Keratinocyte (primary cell): ENCODE measurements around the gene OGDH. TPM values are rescaled to one million over a fixed set of nuclear protein-coding genes. Genes with fewer than 3 reads are reported as not detected.

Experiments used
- DNase-seq: peaks from one replicate; pipeline ENCODE4 v3.0.0-alpha.2; 2011; ENCODE audit warnings: low read depth, missing footprints, low spot score
- FAIRE-seq: peaks from 2 replicates; lab custom pipeline; 2011; peaks lifted over from hg19 to GRCh38; lab: Jason Lieb, UNC
- H2AFZ ChIP-seq: 2 replicates; pipeline ENCODE4 v1.6.0; 2012; ENCODE audit warnings: low read length, control low read depth, inconsistent platforms; ENCODE audit not compliant: control insufficient read depth
- H3K27ac ChIP-seq: 2 replicates; pipeline ENCODE4 v1.5.1; 2011; ENCODE audit warnings: low read length; ENCODE audit not compliant: control insufficient read depth, insufficient read depth
- H3K27me3 ChIP-seq: 3 replicates; pipeline ENCODE4 v1.6.0; 2011; ENCODE audit warnings: low read length; ENCODE audit not compliant: control insufficient read depth, insufficient read depth; ENCODE audit errors: extremely low read depth
- H3K36me3 ChIP-seq, 2 experiments: 2 replicates in 1 of 2; 3 replicates in 1 of 2; pipeline ENCODE4 v1.5.1; 2011; ENCODE audit warnings: low read length in 2 of 2, mild to moderate bottlenecking in 1 of 2; ENCODE audit not compliant: control insufficient read depth in 2 of 2, insufficient read depth in 2 of 2; ENCODE audit errors: extremely low read depth in 1 of 2
- H3K4me1 ChIP-seq: 3 replicates; pipeline ENCODE4 v1.5.1; 2011; ENCODE audit warnings: low read length; ENCODE audit not compliant: control insufficient read depth, insufficient read depth; ENCODE audit errors: extremely low read depth
- H3K4me2 ChIP-seq: 3 replicates; pipeline ENCODE4 v1.6.0; 2011; ENCODE audit warnings: low read depth, low read length; ENCODE audit not compliant: control insufficient read depth, insufficient read depth; ENCODE audit errors: extremely low read depth
- H3K4me3 ChIP-seq, 3 experiments: fragments of 200-600 bp in 1 of 3; sonication (generic) in 1 of 3; 2 replicates in 2 of 3; 3 replicates in 1 of 3; pipeline ENCODE4 v1.5.1; 2011 to 2016; ENCODE audit warnings: low read length in 3 of 3, mild to moderate bottlenecking in 3 of 3, control low read depth in 2 of 3, inconsistent platforms in 1 of 3, low read depth in 1 of 3, mixed read lengths in 1 of 3, mixed run types in 1 of 3, moderate library complexity in 1 of 3; ENCODE audit not compliant: control insufficient read depth in 2 of 3, insufficient read depth in 2 of 3; ENCODE audit errors: extremely low read depth in 1 of 3
- H3K79me2 ChIP-seq: 2 replicates; pipeline ENCODE4 v1.6.0; 2012; ENCODE audit warnings: low read length; ENCODE audit not compliant: control insufficient read depth, insufficient read depth
- H3K9ac ChIP-seq: 3 replicates; pipeline ENCODE4 v1.6.0; 2011; ENCODE audit warnings: low read length; ENCODE audit not compliant: control insufficient read depth, insufficient read depth; ENCODE audit errors: extremely low read depth
- H3K9me1 ChIP-seq: 3 replicates; pipeline ENCODE4 v1.6.0; 2011; ENCODE audit warnings: low read length; ENCODE audit not compliant: control insufficient read depth, insufficient read depth; ENCODE audit errors: extremely low read depth
- H3K9me3 ChIP-seq: 2 replicates; pipeline ENCODE4 v1.5.1; 2012; ENCODE audit warnings: low read depth, low read length; ENCODE audit not compliant: control insufficient read depth
- H4K20me1 ChIP-seq: 3 replicates; pipeline ENCODE4 v1.6.0; 2011; ENCODE audit warnings: low read length; ENCODE audit not compliant: control insufficient read depth, insufficient read depth; ENCODE audit errors: extremely low read depth
- EZH2 ChIP-seq: IDR thresholded peaks from one replicate; pipeline ENCODE4 v1.6.1; 2012; ENCODE audit warnings: inconsistent platforms, mild to moderate bottlenecking, low read length, moderate library complexity
- dilution Hi-C: fragments of 300-500 bp; cut with MboI; formaldehyde crosslinking; loops from one replicate; pipeline ENCODE4 v1.7.0; 2020; ENCODE audit warnings: low sequenced_read_pairs; ENCODE audit not compliant: extremely low pct_ligation_motif_present
- polyA plus RNA-seq, 5 experiments: library from polyadenylated mRNA; depleted of rRNA in 3 of 5; stranded (reverse) in 3 of 5; stranded (forward) in 1 of 5; unstranded in 1 of 5; fragments of >200 nt; gene quantifications; 1 replicate in 1 of 5; 2 replicates in 3 of 5; 3 replicates in 1 of 5; pipeline versions ENCODE4 v1.2.1 to v1.2.3, GENCODE V29; 2011 to 2012; ENCODE audit warnings: missing spikeins in 2 of 5, low read depth in 1 of 5, low replicate concordance in 1 of 5
- TF ChIP-seq, protein P1 (sequence below), 3 experiments: IDR thresholded peaks in 1 of 3; conservative IDR thresholded peaks in 1 of 3; optimal IDR thresholded peaks in 1 of 3; 2 replicates in 2 of 3; 3 replicates in 1 of 3; pipeline versions ENCODE3 to v1.5.1; 2011; ENCODE audit warnings: low read length in 3 of 3, mild to moderate bottlenecking in 3 of 3, moderate library complexity in 2 of 3, control low read depth in 1 of 3, inconsistent platforms in 1 of 3; ENCODE audit not compliant: insufficient read depth in 2 of 3; ENCODE audit errors: extremely low read depth in 1 of 3

OGDH gene
- polyA plus RNA-seq, 1 donor (not counting 4 experiments of a cell fraction or from before 2014, with no cell fraction given), result 46.4 TPM

DNA sequence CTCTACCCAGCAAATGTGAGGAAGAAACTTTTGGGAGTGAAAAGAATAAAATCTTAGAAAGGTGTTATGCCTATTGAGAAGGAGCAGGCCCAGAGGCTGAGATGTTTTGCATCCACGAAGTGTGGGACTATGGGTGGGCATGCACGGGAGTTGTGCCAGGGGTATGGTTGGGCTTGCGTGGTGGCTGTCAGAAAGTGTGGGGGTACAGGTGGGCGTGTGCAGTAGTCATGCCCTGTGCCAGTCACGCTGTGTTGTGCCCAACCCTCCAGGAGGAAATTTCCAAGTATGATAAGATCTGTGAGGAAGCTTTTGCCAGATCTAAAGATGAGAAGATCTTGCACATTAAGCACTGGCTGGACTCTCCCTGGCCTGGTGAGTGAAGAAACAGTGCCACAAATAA is 89.3 kb downstream of the OGDH start:
- H3K9ac ChIP-seq, result no peak overlapping the region
- FAIRE-seq (no peak), DNase-seq (no peak)
- H3K27me3 ChIP-seq, result no peaks in the 10 kb centered on the region
- TF ChIP-seq, protein P1, sequence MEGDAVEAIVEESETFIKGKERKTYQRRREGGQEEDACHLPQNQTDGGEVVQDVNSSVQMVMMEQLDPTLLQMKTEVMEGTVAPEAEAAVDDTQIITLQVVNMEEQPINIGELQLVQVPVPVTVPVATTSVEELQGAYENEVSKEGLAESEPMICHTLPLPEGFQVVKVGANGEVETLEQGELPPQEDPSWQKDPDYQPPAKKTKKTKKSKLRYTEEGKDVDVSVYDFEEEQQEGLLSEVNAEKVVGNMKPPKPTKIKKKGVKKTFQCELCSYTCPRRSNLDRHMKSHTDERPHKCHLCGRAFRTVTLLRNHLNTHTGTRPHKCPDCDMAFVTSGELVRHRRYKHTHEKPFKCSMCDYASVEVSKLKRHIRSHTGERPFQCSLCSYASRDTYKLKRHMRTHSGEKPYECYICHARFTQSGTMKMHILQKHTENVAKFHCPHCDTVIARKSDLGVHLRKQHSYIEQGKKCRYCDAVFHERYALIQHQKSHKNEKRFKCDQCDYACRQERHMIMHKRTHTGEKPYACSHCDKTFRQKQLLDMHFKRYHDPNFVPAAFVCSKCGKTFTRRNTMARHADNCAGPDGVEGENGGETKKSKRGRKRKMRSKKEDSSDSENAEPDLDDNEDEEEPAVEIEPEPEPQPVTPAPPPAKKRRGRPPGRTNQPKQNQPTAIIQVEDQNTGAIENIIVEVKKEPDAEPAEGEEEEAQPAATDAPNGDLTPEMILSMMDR (optimal IDR thresholded peaks at IDR 0.05 in 1 of 3, IDR thresholded peaks at IDR 0.05 in 1 of 3, conservative IDR thresholded peaks at IDR 0.05 in 1 of 3; ENCODE audit: extremely low read depth in 1 of 3, insufficient read depth in 2 of 3, low read length in 3 of 3), result no peak
- no peak for TF ChIP-seq EZH2
- H3K4me3 ChIP-seq, result no peak overlapping the region
- H4K20me1 ChIP-seq, result no peaks in the 10 kb centered on the region
- no peak overlapping the region for H3K27ac ChIP-seq
- peaks cover 34 to 42% of the 10 kb centered on the region in 2 experiments for H3K36me3 ChIP-seq
- H2AFZ ChIP-seq, result no peak overlapping the region
- peaks cover 2% of the 10 kb centered on the region for H3K9me1 ChIP-seq
- H3K4me2 ChIP-seq, result no peak overlapping the region
- H3K79me2 ChIP-seq, result no peaks in the 10 kb centered on the region
- H3K4me1 ChIP-seq, result peaks cover 6% of the 10 kb centered on the region
- H3K9me3 ChIP-seq, result no peaks in the 10 kb centered on the region
- dilution Hi-C loops, result no loop called here

DNA sequence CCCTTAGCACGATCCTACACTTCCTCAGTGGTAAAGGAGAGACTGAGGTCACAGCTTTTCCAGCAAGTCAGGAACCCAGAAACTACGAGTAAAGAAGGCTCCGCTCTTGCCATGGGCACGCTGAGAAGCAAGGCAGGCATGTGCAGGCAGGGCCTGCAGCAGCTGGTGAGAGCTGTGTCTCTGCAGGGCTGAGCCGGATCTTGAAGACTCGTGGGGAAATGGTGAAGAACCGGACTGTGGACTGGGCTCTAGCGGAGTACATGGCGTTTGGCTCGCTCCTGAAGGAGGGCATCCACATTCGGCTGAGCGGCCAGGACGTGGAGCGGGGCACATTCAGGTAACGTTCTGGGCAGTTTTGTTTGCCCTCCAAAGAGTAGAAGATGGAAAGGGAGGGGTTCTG is 90.3 kb downstream of the OGDH start:
- no peaks in the 10 kb centered on the region for H3K9me3 ChIP-seq
- FAIRE-seq (no peak), DNase-seq (no peak)
- H3K9ac ChIP-seq, result no peak overlapping the region
- peaks cover 37 to 47% of the 10 kb centered on the region in 2 experiments for H3K36me3 ChIP-seq
- no peak overlapping the region for H3K4me2 ChIP-seq
- TF ChIP-seq, protein P1 (optimal IDR thresholded peaks at IDR 0.05 in 1 of 3, IDR thresholded peaks at IDR 0.05 in 1 of 3, conservative IDR thresholded peaks at IDR 0.05 in 1 of 3; ENCODE audit: extremely low read depth in 1 of 3, insufficient read depth in 2 of 3, low read length in 3 of 3), result no peak
- TF ChIP-seq EZH2, result no peak
- H3K4me1 ChIP-seq, result peaks cover 6% of the 10 kb centered on the region
- H3K27me3 ChIP-seq, result no peaks in the 10 kb centered on the region
- H3K27ac ChIP-seq, result no peak overlapping the region
- H3K79me2 ChIP-seq, result no peaks in the 10 kb centered on the region
- dilution Hi-C loops, result no loop called here
- H3K4me3 ChIP-seq, result no peak overlapping the region
- H3K9me1 ChIP-seq, result peaks cover 2% of the 10 kb centered on the region
- no peaks in the 10 kb centered on the region for H4K20me1 ChIP-seq
- H2AFZ ChIP-seq, result no peak overlapping the region
